HepG2 (cell line): Measurements from ENCODE around the gene CMIP. TPM values are rescaled to one million over a fixed set of nuclear protein-coding genes. Genes with fewer than 3 reads are reported as not detected.

Source experiments
- BHLHE40 ChIP-seq: IDR thresholded peaks from 2 replicates; pipeline ENCODE4 v1.6.1; 2011; ENCODE audit warnings: low read length, improper control_type of control experiment
- CREB1 ChIP-seq, 2 experiments: fragments of 450-650 bp in 1 of 2; IDR thresholded peaks; 2 replicates each; pipeline ENCODE4 v1.6.1; 2016 to 2017; ENCODE audit warnings: control low read depth in 1 of 2, mild to moderate bottlenecking in 1 of 2, missing compliant biosample characterization in 1 of 2, missing genetic modification characterization in 1 of 2
- DNMT1 ChIP-seq: sonication (generic); formaldehyde crosslinking; IDR thresholded peaks from 2 replicates; pipeline ENCODE4 v1.5.1; 2020; ENCODE audit warnings: mild to moderate bottlenecking, missing genetic modification reagents
- DPF2 ChIP-seq: sonication (generic); formaldehyde crosslinking; IDR thresholded peaks from 2 replicates; pipeline ENCODE4 v1.4.0; 2020; ENCODE audit warnings: mild to moderate bottlenecking, low read depth, missing genetic modification reagents, borderline replicate concordance
- FOSL1 ChIP-seq: sonication (generic); formaldehyde crosslinking; IDR thresholded peaks from 2 replicates; pipeline ENCODE4 v1.9.0; 2021; ENCODE audit warnings: missing genetic modification reagents, borderline replicate concordance
- GTF3A ChIP-seq: sonication (generic); formaldehyde crosslinking; conservative IDR thresholded peaks from 2 replicates; pipeline ENCODE4 v1.4.0; 2020; ENCODE audit warnings: mild to moderate bottlenecking, missing genetic modification reagents
- HNRNPL ChIP-seq: fragments of 200-400 bp; formaldehyde crosslinking; IDR thresholded peaks from 2 replicates; pipeline ENCODE4 v1.6.1; 2017; ENCODE audit warnings: mild to moderate bottlenecking, low read depth, low read length
- LCORL ChIP-seq, 2 experiments: fragments of 450-650 bp in 1 of 2; sonication (generic) in 1 of 2; formaldehyde crosslinking in 1 of 2; IDR thresholded peaks; 2 replicates each; pipeline versions ENCODE4 v1.5.0 to v1.6.1; 2017 to 2020; ENCODE audit warnings: antibody characterized with exemption in 1 of 2, missing genetic modification reagents in 1 of 2
- MZF1 ChIP-seq: sonication (generic); formaldehyde crosslinking; IDR thresholded peaks from 2 replicates; pipeline ENCODE4 v1.8.1; 2023; ENCODE audit warnings: mild to moderate bottlenecking, missing genetic modification reagents, borderline replicate concordance
- RAD51 ChIP-seq: fragments of 450-650 bp; IDR thresholded peaks from 2 replicates; pipeline ENCODE4 v1.6.1; 2016; ENCODE audit warnings: borderline replicate concordance
- TBX2 ChIP-seq: sonication (generic); formaldehyde crosslinking; IDR thresholded peaks from 2 replicates; pipeline ENCODE4 v1.5.0; 2020; ENCODE audit warnings: missing genetic modification reagents, mild to moderate bottlenecking, borderline replicate concordance
- TOE1 ChIP-seq: sonication (generic); formaldehyde crosslinking; IDR thresholded peaks from 2 replicates; pipeline ENCODE4 v1.4.0; 2020; ENCODE audit warnings: mild to moderate bottlenecking, missing genetic modification reagents
- YEATS4 ChIP-seq: sonication (generic); formaldehyde crosslinking; IDR thresholded peaks from 2 replicates; pipeline ENCODE4 v1.4.0; 2020; ENCODE audit warnings: missing genetic modification reagents, borderline replicate concordance
- ZFP62 ChIP-seq: sonication (generic); formaldehyde crosslinking; IDR thresholded peaks from 2 replicates; pipeline ENCODE4 v1.4.0; 2020; ENCODE audit warnings: missing genetic modification reagents
- ZNF180 ChIP-seq: sonication (generic); formaldehyde crosslinking; IDR thresholded peaks from 2 replicates; pipeline ENCODE4 v1.4.0; 2020; ENCODE audit warnings: low read depth, missing genetic modification reagents, borderline replicate concordance
- ZNF20 ChIP-seq: sonication (generic); formaldehyde crosslinking; IDR thresholded peaks from 2 replicates; pipeline ENCODE4 v1.4.0; 2020; ENCODE audit warnings: mild to moderate bottlenecking, moderate library complexity, missing genetic modification reagents
- ZNF207 ChIP-seq: fragments of 450-650 bp; IDR thresholded peaks from 2 replicates; pipeline ENCODE4 v1.6.1; 2016; ENCODE audit warnings: antibody characterized with exemption, borderline replicate concordance
- ZNF382 ChIP-seq: sonication (generic); formaldehyde crosslinking; IDR thresholded peaks from 2 replicates; pipeline ENCODE4 v1.5.0; 2020; ENCODE audit warnings: missing genetic modification reagents, mild to moderate bottlenecking, borderline replicate concordance
- ZNF451 ChIP-seq: sonication (generic); formaldehyde crosslinking; IDR thresholded peaks from 2 replicates; pipeline ENCODE4 v1.5.0; 2020; ENCODE audit warnings: mild to moderate bottlenecking, missing genetic modification reagents
- ZNF7 ChIP-seq: IDR thresholded peaks from 2 replicates; pipeline ENCODE4 v1.6.1; 2016; ENCODE audit warnings: missing biosample characterization, missing genetic modification reagents
- ZNF713 ChIP-seq: sonication (generic); formaldehyde crosslinking; IDR thresholded peaks from 2 replicates; pipeline ENCODE4 v1.4.0; 2020; ENCODE audit warnings: mild to moderate bottlenecking, missing genetic modification reagents
- polyA plus RNA-seq, 8 experiments: library from polyadenylated mRNA; depleted of rRNA in 3 of 8; stranded (reverse) in 7 of 8; unstranded in 1 of 8; fragments of >200 nt; fragmentation: Illumina TruSeq in 4 of 8; extraction: Trizol in 4 of 8; gene quantifications; 2 replicates each; pipeline versions ENCODE4 v1.2.1 to v1.2.3, GENCODE V29; 2011 to 2016; ENCODE audit warnings: low read depth in 4 of 8, missing spikeins in 1 of 8, mixed read lengths in 1 of 8; ENCODE audit not compliant: insufficient read depth in 1 of 8
- total RNA-seq, 5 experiments: library from RNA; depleted of rRNA; stranded (reverse); fragments of >200 nt; fragmentation: Illumina TruSeq; extraction: Trizol; gene quantifications; 2 replicates each; pipeline ENCODE4 v1.2.3, GENCODE V29; 2016; ENCODE audit warnings: low read depth in 1 of 5
- TF ChIP-seq, protein P1 (sequence below), 2 experiments: sonication (generic) in 1 of 2; formaldehyde crosslinking in 1 of 2; IDR thresholded peaks; 2 replicates each; pipeline versions ENCODE4 v1.4.0 to v1.6.1; 2016 to 2020; ENCODE audit warnings: borderline replicate concordance in 1 of 2, low read depth in 1 of 2, mild to moderate bottlenecking in 1 of 2, missing genetic modification reagents in 1 of 2
- TF ChIP-seq, protein P2 (sequence below): sonication (generic); formaldehyde crosslinking; conservative IDR thresholded peaks from 2 replicates; pipeline ENCODE4 v1.4.0; 2020; ENCODE audit warnings: missing genetic modification reagents

The CMIP gene
- total and polyA plus RNA-seq, 2 of the 13 experiments (the other 11 are each of a cell fraction or from before 2014, with no cell fraction given): 10.9 to 18.1 TPM

DNA sequence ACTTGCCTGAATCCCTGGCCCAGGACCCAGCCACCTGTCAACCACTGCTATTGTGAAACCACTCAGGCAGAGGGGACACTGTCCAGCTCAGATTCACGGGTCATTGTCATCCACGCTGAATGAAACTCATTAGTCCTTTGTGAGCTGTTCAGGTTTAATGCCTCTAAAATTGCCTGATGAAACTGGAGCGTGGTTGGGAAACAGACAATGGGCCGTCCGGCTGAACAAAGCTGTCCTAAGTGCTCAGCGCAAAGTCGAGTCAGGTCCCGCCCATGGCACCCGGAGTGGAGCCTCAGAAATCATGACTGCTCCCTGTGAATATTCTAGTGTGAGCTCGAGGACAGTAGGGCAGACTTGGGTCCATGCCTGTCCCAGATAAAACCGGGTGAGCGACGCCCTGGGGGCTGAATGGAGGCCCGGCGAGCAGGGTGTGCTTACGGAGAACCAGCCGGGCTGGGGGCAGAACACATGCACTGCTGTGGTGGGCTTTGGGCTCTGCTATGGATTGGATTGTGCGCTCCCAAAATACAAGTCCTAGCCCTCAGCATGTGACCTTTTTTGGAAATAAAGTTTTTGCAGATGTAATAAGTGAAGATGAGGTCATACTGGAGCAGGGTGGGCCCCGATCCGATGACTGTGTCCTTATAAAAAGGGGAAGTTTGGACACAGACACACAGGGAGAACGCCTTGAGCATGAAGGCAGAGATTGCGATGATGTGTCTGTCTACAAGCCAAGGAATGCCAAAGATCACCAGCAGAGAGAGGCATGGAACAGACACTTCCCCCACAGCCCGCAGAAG is 12.9 kb upstream of the CMIP start (continued):
- TF ChIP-seq, protein P1, sequence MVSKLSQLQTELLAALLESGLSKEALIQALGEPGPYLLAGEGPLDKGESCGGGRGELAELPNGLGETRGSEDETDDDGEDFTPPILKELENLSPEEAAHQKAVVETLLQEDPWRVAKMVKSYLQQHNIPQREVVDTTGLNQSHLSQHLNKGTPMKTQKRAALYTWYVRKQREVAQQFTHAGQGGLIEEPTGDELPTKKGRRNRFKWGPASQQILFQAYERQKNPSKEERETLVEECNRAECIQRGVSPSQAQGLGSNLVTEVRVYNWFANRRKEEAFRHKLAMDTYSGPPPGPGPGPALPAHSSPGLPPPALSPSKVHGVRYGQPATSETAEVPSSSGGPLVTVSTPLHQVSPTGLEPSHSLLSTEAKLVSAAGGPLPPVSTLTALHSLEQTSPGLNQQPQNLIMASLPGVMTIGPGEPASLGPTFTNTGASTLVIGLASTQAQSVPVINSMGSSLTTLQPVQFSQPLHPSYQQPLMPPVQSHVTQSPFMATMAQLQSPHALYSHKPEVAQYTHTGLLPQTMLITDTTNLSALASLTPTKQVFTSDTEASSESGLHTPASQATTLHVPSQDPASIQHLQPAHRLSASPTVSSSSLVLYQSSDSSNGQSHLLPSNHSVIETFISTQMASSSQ (IDR thresholded peaks at IDR 0.05; ENCODE audit: low read depth): no peak; the same call in 1 of the 2 replicates
- TF ChIP-seq, protein P1 (CRISPR knock-in tag; IDR thresholded peaks at IDR 0.05; ENCODE audit: borderline replicate concordance): 0 out of 2 replicates have a peak, but pooled peaks have one; percentile 36
- TF ChIP-seq ZNF207 (no peak), ZNF451 (no peak), ZNF382 (CRISPR knock-in tag) (no peak), TBX2 (CRISPR knock-in tag) (peak; percentile 51; the same call in 1 of the 2 replicates), GTF3A (CRISPR knock-in tag) (no peak), ZNF20 (CRISPR knock-in tag) (no peak), BHLHE40 (no peak), ZNF180 (CRISPR knock-in tag) (no peak), DNMT1 (CRISPR knock-in tag) (no peak), CREB1 (IDR thresholded peaks at IDR 0.05) (no peak), CREB1 (CRISPR knock-in tag; IDR thresholded peaks at IDR 0.05) (no peak), ZFP62 (CRISPR knock-in tag) (no peak), YEATS4 (CRISPR knock-in tag) (peak; percentile 71), MZF1 (CRISPR knock-in tag) (no peak), HNRNPL (no peak), LCORL (IDR thresholded peaks at IDR 0.05) (no peak), LCORL (CRISPR knock-in tag; IDR thresholded peaks at IDR 0.05) (peak; percentile 68), DPF2 (peak; percentile 70; the same call in 1 of the 2 replicates), RAD51 (no peak), FOSL1 (CRISPR knock-in tag) (no peak), ZNF7 (CRISPR knock-in tag) (no peak), ZNF713 (CRISPR knock-in tag) (no peak), TOE1 (CRISPR knock-in tag) (no peak)
- TF ChIP-seq, protein P2, sequence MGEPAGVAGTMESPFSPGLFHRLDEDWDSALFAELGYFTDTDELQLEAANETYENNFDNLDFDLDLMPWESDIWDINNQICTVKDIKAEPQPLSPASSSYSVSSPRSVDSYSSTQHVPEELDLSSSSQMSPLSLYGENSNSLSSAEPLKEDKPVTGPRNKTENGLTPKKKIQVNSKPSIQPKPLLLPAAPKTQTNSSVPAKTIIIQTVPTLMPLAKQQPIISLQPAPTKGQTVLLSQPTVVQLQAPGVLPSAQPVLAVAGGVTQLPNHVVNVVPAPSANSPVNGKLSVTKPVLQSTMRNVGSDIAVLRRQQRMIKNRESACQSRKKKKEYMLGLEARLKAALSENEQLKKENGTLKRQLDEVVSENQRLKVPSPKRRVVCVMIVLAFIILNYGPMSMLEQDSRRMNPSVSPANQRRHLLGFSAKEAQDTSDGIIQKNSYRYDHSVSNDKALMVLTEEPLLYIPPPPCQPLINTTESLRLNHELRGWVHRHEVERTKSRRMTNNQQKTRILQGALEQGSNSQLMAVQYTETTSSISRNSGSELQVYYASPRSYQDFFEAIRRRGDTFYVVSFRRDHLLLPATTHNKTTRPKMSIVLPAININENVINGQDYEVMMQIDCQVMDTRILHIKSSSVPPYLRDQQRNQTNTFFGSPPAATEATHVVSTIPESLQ: no peak
